GM12875 (cell line): ENCODE data around the gene MEIS2.

ENCODE experiments used
- H3K4me3 ChIP-seq: one replicate; pipeline ENCODE4 v1.5.1; 2011; ENCODE audit warnings: low read depth, low read length, control low read depth
- TF ChIP-seq, protein P1 (sequence below): IDR thresholded peaks from 2 replicates; pipeline ENCODE4 v1.5.1; 2011; ENCODE audit warnings: low read depth, mild to moderate bottlenecking, control low read depth, inconsistent platforms, low read length, moderate library complexity, borderline replicate concordance; ENCODE audit not compliant: insufficient read depth

MEIS2 gene

DNA sequence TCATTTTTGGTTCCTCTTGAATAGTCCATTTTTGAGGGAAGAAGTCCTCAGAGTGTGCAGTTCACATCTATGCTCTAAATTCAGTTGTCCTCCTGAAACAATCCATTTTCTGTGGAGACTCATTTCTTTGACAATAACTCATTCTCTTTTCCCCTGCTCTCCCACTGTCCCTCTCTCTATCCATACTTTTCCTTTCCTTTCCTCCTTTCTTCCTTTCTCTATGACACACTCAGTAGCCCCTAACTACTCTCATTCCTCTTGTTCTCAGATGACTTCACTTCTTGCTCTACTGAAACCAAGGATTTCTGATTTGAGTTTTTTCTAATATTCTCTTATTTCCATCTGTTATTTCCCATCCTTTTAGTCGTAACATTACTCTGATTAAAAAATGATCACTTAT is 16.7 kb upstream of the MEIS2 start:
- TF ChIP-seq, protein P1, sequence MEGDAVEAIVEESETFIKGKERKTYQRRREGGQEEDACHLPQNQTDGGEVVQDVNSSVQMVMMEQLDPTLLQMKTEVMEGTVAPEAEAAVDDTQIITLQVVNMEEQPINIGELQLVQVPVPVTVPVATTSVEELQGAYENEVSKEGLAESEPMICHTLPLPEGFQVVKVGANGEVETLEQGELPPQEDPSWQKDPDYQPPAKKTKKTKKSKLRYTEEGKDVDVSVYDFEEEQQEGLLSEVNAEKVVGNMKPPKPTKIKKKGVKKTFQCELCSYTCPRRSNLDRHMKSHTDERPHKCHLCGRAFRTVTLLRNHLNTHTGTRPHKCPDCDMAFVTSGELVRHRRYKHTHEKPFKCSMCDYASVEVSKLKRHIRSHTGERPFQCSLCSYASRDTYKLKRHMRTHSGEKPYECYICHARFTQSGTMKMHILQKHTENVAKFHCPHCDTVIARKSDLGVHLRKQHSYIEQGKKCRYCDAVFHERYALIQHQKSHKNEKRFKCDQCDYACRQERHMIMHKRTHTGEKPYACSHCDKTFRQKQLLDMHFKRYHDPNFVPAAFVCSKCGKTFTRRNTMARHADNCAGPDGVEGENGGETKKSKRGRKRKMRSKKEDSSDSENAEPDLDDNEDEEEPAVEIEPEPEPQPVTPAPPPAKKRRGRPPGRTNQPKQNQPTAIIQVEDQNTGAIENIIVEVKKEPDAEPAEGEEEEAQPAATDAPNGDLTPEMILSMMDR: no peak

DNA sequence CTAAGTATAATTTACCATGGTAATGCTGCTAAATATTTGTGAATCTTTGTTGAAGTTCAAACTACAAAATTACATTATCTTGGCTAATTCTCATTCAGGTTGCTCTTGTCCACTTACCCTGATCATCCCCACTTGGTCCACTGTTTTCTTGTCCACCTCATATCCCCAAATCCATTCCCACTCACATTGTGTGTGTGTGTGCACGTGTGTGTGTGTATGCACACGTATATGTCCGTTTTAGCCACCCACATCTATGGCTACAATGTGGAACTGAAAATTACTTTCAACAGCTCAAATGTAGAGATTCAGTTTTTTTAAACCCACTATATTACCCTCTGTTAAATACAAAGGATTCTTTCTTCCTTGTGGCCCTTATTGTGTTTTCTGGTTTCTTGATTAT is 15.2 kb upstream of the MEIS2 start:
- TF ChIP-seq, protein P1: no peak
- H3K4me3 ChIP-seq: no peak overlapping the region

More for the DNA sequence above, 16.7 kb upstream of the MEIS2 start:
- no peak overlapping the region for H3K4me3 ChIP-seq

DNA sequence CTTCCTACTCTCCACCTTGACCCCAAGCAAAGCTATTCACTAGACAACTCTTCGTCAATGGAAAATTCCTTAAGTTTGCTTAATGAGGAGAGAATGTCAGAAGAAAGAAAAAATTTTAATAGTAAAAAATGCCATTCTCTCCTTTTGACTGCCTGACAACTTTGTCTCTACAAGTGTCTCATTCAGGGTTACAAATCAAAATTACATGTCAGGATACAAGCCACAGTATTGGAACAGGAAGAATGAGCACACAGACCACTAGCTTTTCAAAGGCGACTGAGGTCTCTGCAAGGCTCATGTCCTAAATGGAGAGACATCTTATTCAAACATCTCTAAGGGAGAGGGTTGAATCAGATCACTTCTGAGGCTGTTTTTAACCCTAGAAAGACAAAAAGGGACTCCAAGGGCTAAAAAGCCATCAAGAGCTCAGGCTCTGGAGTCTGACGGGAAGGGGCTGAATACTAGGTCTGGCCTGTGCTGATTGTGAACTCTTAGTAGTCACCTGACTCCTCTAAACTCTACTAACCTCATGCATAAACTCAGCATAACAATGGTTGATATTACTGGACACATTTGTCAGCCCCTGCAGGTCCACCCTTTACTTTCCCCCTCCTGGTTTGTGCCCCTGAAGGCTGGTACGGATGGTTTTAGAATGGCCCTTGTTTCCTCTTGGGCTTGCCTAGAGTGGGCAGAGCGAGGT is 12.8 kb upstream of the MEIS2 start:
- TF ChIP-seq, protein P1: no peak
- no peak overlapping the region for H3K4me3 ChIP-seq

DNA sequence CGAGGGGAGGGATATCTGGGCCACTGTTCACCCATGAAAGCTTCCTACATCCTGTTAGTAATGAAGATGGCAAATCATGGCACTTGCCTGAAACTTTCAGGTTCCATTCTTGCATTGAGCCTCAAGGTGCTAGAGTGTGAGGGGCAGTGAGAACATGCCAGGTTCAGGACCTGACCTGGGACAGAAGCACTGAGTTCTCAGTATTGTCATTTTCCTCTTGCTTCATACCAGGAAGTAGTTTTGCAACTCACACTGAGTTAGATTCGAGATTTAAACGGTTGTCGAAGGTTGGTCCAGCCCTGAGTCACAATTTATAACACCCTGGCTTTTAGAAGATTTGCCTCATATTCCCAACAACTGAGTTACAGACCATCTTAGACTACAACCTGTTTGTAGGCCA is 11.8 kb upstream of the MEIS2 start:
- TF ChIP-seq, protein P1: no peak

DNA sequence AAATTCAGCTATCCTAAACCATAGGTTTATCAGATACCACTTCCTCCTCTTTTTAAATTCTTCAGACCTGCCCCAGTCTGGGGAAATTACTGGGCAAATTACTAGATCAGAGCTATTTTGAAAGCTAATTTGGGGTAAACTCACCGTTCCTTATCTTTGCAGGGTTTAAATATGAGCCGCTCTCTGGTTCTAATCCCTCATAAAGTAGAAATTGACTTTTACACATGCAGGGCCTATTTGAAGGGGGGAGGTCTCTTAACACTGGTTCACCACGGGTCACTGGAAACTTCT is 11.0 kb upstream of the MEIS2 start:
- H3K4me3 ChIP-seq: no peak overlapping the region
- TF ChIP-seq, protein P1: no peak

More for the DNA sequence above, 11.8 kb upstream of the MEIS2 start:
- no peak overlapping the region for H3K4me3 ChIP-seq

DNA sequence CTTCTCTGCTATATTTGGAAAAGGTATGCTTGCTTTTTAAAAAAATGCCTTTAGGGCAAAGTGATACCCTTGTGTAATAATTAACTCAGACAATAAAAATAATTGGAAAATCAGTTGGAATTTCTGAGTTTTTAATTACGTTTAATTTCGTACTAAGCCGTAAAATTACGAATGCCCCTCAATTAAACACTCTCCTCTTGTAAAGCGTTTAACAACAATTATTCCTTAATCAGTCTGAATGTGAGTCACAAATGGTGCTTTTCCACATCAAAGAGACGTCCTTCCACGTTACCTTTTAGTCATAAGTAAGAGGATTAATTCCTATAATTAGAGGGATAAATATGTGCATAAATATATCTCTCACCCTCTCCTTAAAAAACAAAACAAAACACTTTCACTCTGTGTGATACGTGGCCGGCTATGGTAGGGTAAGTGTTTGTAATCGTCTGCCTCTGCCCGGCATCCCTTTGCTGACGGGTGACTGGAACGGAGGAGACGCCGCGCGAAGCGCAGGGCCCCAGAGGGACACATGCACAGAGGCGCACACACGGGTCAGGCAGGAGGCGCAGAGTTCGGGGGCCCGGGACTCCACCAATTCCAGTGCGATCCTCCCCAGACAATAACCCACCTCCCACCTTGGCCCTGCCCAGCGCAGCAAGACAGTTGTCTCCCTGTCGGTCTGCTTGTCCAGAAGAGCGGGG is 9.7 kb upstream of the MEIS2 start:
- TF ChIP-seq, protein P1: no peak
- H3K4me3 ChIP-seq: no peak overlapping the region
